Transverse colon (tissue), 4 donors: ENCODE results near the gene WDR31. TPM values are rescaled to one million over a fixed set of nuclear protein-coding genes. Genes with fewer than 3 reads are reported as not detected.

ENCODE experiments used
- DNase-seq: peaks from one replicate; pipeline ENCODE4 v3.0.0-alpha.2; 2019
- H3K27ac ChIP-seq, 4 donors: fragments of 200-600 bp; sonication (generic); 2 replicates each; pipeline ENCODE4 v1.5.1; 2016 to 2018; ENCODE audit warnings: inconsistent platforms in 4 of 4
- H3K27me3 ChIP-seq: fragments of 200-600 bp; sonication (generic); 2 replicates; pipeline ENCODE4 v1.5.1; 2017; ENCODE audit warnings: inconsistent platforms
- H3K36me3 ChIP-seq, 4 donors: fragments of 200-600 bp; sonication (generic); 2 replicates each; pipeline ENCODE4 v1.5.1; 2017 to 2019; ENCODE audit warnings: inconsistent platforms in 4 of 4
- H3K4me1 ChIP-seq, 4 donors: fragments of 200-600 bp; sonication (generic); 2 replicates each; pipeline ENCODE4 v1.5.1; 2017 to 2020; ENCODE audit warnings: inconsistent platforms in 4 of 4
- H3K4me3 ChIP-seq, 4 donors: fragments of 200-600 bp; sonication (generic); 1 replicate in 1 of 4; 2 replicates in 3 of 4; pipeline versions ENCODE4 v1.5.1 to v1.6.1; 2017 to 2019; ENCODE audit warnings: inconsistent platforms in 4 of 4
- H3K9me3 ChIP-seq, 2 donors: fragments of 200-600 bp; sonication (generic); 2 replicates each; pipeline ENCODE4 v1.5.1; 2017 to 2019; ENCODE audit warnings: inconsistent platforms in 2 of 2
- CTCF ChIP-seq, 5 experiments: fragments of 200-600 bp in 3 of 5; fragments of 450-650 bp in 2 of 5; sonication (generic) in 3 of 5; IDR thresholded peaks; 1 replicate in 2 of 5; 2 replicates in 3 of 5; pipeline ENCODE4 v1.5.1; 2016 to 2017; ENCODE audit warnings: antibody characterized with exemption in 5 of 5, inconsistent platforms in 3 of 5, mild to moderate bottlenecking in 2 of 5, moderate library complexity in 1 of 5
- EP300 ChIP-seq: sonication (generic); formaldehyde crosslinking; IDR thresholded peaks from one replicate; pipeline ENCODE4 v1.6.1; 2017; ENCODE audit warnings: antibody characterized with exemption, low read depth
- POLR2A ChIP-seq: fragments of 450-650 bp; IDR thresholded peaks from one replicate; pipeline ENCODE4 v1.6.1; 2016; ENCODE audit warnings: antibody characterized with exemption, mild to moderate bottlenecking, moderate library complexity
- POLR2AphosphoS5 ChIP-seq, 3 donors: sonication (generic); formaldehyde crosslinking; IDR thresholded peaks; one replicate each; pipeline ENCODE4 v1.6.1; 2016; ENCODE audit warnings: antibody characterized with exemption in 3 of 3
- WGBS, 2 donors: methylation state at CpG; one replicate each; pipeline ENCODE4 v1.1.5; 2018; ENCODE audit warnings: low coverage in 1 of 2; 5-methylcytosine and 5-hydroxymethylcytosine counted together
- in situ Hi-C, 4 donors: fragments of 200-750 bp; cut with MboI; loops; one replicate each; pipeline versions ENCODE4 v1.15.0 to v1.15.1; 2017; ENCODE audit warnings: low sequenced_read_pairs in 3 of 4, low pct_ligation_motif_present in 1 of 4, low pct_unique_long_range_greater_than_20kb in 1 of 4
- intact Hi-C: fragments of 100-400 bp; cut with DNase I; formaldehyde crosslinking; loops from one replicate; pipeline ENCODE4 v1.15.1; 2023; ENCODE audit warnings: low total_unique reads
- total RNA-seq, 4 donors: library from RNA; depleted of rRNA; stranded (reverse); fragments of >200 nt; gene quantifications; one replicate each; pipeline ENCODE4 v1.1.0, GENCODE V29; 2016

The WDR31 gene
- 1 to 10 TPM in 3 of 4 donors, under 1 TPM in 1; 0.60 to 3.0 (median 1.6) TPM for total RNA-seq

DNA sequence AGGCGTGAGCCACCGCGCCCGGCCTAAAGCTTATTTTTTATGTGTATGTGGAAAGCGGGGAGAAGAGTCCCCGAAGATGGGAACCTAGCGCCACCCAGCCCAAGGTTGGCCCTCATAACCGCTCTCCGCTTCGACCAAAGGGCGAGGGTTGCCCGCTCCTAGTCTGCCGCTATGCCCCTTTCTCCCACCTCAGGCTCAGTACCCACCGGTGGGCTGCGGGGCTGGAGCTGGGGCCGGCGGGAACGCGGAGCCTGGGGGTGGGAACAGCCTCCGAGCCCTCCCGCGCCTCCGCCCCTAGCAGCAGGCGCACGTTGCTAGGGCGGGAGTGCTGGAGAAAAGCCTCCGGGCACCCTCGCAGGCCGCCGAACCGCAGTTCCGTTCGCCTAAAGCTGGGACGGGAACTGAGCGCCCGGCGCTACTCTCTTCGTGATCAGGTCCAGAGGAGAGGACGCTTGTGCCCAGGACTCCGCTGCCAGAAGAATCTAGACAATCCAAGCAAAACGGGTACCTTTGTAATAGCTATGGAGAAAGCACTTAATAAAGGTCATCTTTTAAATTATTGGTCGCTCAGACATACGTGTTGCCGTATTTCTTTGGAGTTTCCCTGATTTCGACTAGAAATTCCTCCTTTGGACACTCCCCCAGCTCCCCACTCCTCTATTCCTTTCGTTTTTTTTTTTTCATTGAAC is at the start of gene WDR31:
TSS of gene WDR31 (minus strand) at position 265 of the 689 bp plus-strand sequence. CDS start 8,253 bp downstream, outside the sequence.
- Histone ChIP-seq H3K27me3 (no peaks in the 10 kb centered on the region), H3K4me1 (peaks cover 10 to 34% (median 23%) of the 10 kb centered on the region in 4 donors), H3K9me3 (no peaks in the 10 kb centered on the region), H3K27ac (peak within 1 kb of the TSS; percentile 74 to 87 (median 80)), H3K4me3 (peak within 1 kb of the TSS; percentile 26 to 75 (median 67)), H3K36me3 (no peaks in the 10 kb centered on the region)
- 1 to 5% methylated on average over 5 to 46 of the region's 46 CpGs for WGBS, 2 donors
- DNase-seq: peak; percentile 89
- TF ChIP-seq POLR2A: peak; percentile 25
- peak; percentile 63 to 81 (median 77) for TF ChIP-seq POLR2AphosphoS5 (IDR thresholded peaks at IDR 0.05)
- TF ChIP-seq CTCF (IDR thresholded peaks at IDR 0.05): no peak
- TF ChIP-seq EP300: no peak
- in situ Hi-C loops (no loop called here), intact Hi-C loops (loop anchor here (10.0 kb wide), 1 partner anchor 65 kb away; the partner anchor contains the start of gene ALAD)

DNA sequence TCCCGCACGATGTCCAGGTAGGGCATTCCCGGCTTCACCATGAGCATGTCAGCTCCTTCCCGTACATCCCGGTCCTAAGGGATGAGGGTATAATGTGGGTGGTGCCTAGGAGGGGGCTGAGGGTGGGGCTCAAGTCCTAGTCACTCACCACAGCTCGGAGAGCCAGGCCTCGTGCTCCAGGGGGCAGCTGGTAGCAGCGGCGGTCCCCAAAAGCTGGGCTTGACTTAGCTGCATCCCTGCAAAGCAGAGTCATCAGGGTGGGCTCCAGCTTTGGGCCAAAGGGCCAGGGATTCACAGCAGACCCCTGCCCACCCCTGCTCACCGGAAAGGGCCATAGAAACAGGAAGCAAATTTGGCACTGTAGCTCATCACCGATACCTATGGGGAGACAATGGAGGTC is 49.4 kb upstream of the WDR31 start:
- no peak for TF ChIP-seq CTCF (IDR thresholded peaks at IDR 0.05)
- TF ChIP-seq POLR2A: no peak
- no peak for TF ChIP-seq EP300
- TF ChIP-seq POLR2AphosphoS5 (IDR thresholded peaks at IDR 0.05): no peak
- Histone ChIP-seq H3K9me3 (no peaks in the 10 kb centered on the region), H3K27me3 (no peaks in the 10 kb centered on the region), H3K4me3 (no peak overlapping the region), H3K27ac (peak overlapping the region; percentile 81 to 91 (median 88)), H3K36me3 (peaks cover 0 to 31% (median 4%) of the 10 kb centered on the region in 4 donors), H3K4me1 (peaks cover 8 to 39% (median 33%) of the 10 kb centered on the region in 4 donors)
- DNase-seq: no peak
- WGBS, 2 donors: 60 to 93% methylated on average over 1 to 11 of the region's 11 CpGs
- intact Hi-C loops (no loop called here), in situ Hi-C loops (no loop called here)

GRCh38 chr9:113388833-113389232 is 48.8 kb upstream of the WDR31 start:
- in situ Hi-C loops (no loop called here), intact Hi-C loops (no loop called here)
- H3K4me1 ChIP-seq: peaks cover 8 to 39% (median 33%) of the 10 kb centered on the region in 4 donors
- peaks cover 0 to 28% (median 4%) of the 10 kb centered on the region in 4 donors for H3K36me3 ChIP-seq
- peak; percentile 62 for DNase-seq
- H3K27me3 ChIP-seq: no peaks in the 10 kb centered on the region
- WGBS, 2 donors: 51% methylated on average over 13 of the region's 13 CpGs; no CpG with 5 or more reads in 1 of the 2 donors
- H3K9me3 ChIP-seq: no peaks in the 10 kb centered on the region
- TF ChIP-seq EP300 (no peak), POLR2A (no peak), CTCF (IDR thresholded peaks at IDR 0.05) (no peak), POLR2AphosphoS5 (IDR thresholded peaks at IDR 0.05) (no peak)
- no peak overlapping the region for H3K4me3 ChIP-seq
- H3K27ac ChIP-seq: peak overlapping the region; percentile 81 to 91 (median 88)

GRCh38 chr9:113387560-113388230 is 47.6 kb upstream of the WDR31 start:
- H3K9me3 ChIP-seq: no peaks in the 10 kb centered on the region
- DNase-seq: peak; percentile 73
- H3K27me3 ChIP-seq: no peaks in the 10 kb centered on the region
- intact Hi-C loops: no loop called here
- H3K4me3 ChIP-seq: no peak overlapping the region
- H3K4me1 ChIP-seq: peaks cover 11 to 47% (median 35%) of the 10 kb centered on the region in 4 donors
- peaks cover 0 to 28% (median 4%) of the 10 kb centered on the region in 4 donors for H3K36me3 ChIP-seq
- TF ChIP-seq EP300 (no peak), CTCF (IDR thresholded peaks at IDR 0.05) (no peak), POLR2AphosphoS5 (IDR thresholded peaks at IDR 0.05) (peak in 2 of 3 donors; percentile 3 to 22)
- H3K27ac ChIP-seq: peak overlapping the region; percentile 81 to 91 (median 88)
- in situ Hi-C loops: no loop called here
- WGBS, 2 donors: 60 to 62% methylated on average over 1 to 9 of the region's 9 CpGs
